OCI-LY7 (cell line): ENCODE data around the gene MSN.

Experiments used
- EZH2phosphoT487 ChIP-seq: fragments of 200-600 bp; sonication (generic); IDR thresholded peaks from 2 replicates; pipeline ENCODE4 v1.6.1; 2018; ENCODE audit warnings: low read depth, borderline replicate concordance, mild to moderate bottlenecking, mixed run types, antibody characterized with exemption, low read length, moderate library complexity, mixed read lengths
- TF ChIP-seq, protein P1 (sequence below): fragments of 200-600 bp; sonication (generic); conservative IDR thresholded peaks from 2 replicates; pipeline ENCODE4 v1.5.1; 2014; ENCODE audit warnings: mild to moderate bottlenecking, antibody characterized with exemption, low read length, moderate library complexity, mixed read lengths

DNA sequence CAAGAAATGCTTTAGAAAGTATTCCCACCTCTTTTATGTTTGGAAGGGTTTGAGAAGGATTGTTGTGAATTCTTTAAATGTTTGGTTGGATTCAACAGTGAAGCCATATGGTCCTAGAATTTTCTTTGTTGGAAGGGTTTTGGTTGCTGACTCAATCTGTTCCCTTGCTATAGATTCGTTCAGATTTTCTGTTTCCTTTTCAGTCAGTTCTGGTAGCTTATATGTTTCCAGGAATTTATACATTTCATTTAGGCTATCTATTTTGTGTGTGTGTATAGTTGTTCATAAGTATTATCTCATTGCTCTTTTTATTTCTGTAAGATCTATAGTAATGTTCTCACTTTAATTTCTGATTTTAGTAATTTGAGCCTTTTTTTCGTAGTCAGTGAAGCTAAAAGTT is 114.4 kb downstream of the MSN start:
- TF ChIP-seq, protein P1, sequence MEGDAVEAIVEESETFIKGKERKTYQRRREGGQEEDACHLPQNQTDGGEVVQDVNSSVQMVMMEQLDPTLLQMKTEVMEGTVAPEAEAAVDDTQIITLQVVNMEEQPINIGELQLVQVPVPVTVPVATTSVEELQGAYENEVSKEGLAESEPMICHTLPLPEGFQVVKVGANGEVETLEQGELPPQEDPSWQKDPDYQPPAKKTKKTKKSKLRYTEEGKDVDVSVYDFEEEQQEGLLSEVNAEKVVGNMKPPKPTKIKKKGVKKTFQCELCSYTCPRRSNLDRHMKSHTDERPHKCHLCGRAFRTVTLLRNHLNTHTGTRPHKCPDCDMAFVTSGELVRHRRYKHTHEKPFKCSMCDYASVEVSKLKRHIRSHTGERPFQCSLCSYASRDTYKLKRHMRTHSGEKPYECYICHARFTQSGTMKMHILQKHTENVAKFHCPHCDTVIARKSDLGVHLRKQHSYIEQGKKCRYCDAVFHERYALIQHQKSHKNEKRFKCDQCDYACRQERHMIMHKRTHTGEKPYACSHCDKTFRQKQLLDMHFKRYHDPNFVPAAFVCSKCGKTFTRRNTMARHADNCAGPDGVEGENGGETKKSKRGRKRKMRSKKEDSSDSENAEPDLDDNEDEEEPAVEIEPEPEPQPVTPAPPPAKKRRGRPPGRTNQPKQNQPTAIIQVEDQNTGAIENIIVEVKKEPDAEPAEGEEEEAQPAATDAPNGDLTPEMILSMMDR = no peak
- TF ChIP-seq EZH2phosphoT487 = no peak
